Measurements from ENCODE around the gene ADCY9.

DNA sequence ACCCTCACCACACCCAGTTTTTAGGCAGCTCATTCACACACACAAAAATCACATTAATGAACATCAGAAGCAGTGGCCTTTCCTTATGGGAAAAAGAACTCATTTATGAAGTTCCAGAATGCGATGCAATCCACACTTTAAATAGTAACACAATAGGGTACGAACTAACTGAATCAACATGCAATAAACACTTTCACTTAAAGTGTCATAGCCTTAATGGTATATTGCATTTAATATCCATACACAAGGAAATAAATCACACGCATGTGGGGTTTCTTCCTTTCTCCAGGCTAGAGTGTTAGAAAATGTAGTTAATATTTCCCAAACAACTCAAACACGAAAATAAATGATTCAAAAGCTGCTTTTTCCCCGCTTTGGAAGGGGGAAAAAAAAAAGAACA lies 19.7 kb downstream of the ADCY9 start:
- TF ChIP-seq POLR2A (IDR thresholded peaks at IDR 0.05; ENCODE audit: low read length) (no peak), GATA1 (IDR thresholded peaks at IDR 0.05; ENCODE audit: low read depth, low read length) (no peak)

Data from erythroblast (primary cell).